ENCODE measurements around the gene TATDN2.

DNA sequence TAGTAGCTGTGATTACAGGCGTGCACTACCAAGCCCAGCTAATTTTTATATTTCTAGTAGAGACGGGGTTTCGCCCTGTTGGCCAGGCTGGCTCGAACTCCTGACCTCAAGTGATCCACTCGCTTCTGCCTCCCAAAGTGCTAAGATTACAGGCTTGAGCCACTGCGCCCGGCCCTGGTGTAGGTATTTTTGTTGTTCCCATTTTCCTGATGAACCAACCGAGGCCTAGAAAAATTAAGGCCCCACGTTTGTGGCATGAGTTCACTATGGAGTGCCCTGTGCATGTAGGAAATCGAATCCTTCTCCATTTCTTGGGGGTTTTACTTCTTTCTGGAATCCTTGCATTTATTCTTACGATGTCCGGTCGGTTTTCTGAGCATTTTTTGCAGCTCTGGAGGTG, 14.3 kb upstream of the TATDN2 start:
- TF ChIP-seq, protein P1, sequence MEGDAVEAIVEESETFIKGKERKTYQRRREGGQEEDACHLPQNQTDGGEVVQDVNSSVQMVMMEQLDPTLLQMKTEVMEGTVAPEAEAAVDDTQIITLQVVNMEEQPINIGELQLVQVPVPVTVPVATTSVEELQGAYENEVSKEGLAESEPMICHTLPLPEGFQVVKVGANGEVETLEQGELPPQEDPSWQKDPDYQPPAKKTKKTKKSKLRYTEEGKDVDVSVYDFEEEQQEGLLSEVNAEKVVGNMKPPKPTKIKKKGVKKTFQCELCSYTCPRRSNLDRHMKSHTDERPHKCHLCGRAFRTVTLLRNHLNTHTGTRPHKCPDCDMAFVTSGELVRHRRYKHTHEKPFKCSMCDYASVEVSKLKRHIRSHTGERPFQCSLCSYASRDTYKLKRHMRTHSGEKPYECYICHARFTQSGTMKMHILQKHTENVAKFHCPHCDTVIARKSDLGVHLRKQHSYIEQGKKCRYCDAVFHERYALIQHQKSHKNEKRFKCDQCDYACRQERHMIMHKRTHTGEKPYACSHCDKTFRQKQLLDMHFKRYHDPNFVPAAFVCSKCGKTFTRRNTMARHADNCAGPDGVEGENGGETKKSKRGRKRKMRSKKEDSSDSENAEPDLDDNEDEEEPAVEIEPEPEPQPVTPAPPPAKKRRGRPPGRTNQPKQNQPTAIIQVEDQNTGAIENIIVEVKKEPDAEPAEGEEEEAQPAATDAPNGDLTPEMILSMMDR (IDR thresholded peaks at IDR 0.05 in 8 of 11, conservative IDR thresholded peaks at IDR 0.05 in 3 of 11), result no peak
- TF ChIP-seq POLR2A (IDR thresholded peaks at IDR 0.05), result no peak
- TF ChIP-seq POLR2AphosphoS5 (IDR thresholded peaks at IDR 0.05), result no peak

Measured in spleen (tissue), 7 donors.